A673 (cell line): ENCODE results near the gene NCKAP5.

Experiments used
- CTCF ChIP-seq: fragments of 300-800, 200-600 bp; sonication (generic); conservative IDR thresholded peaks from 2 replicates; pipeline ENCODE4 v1.5.1; 2017; ENCODE audit warnings: low read depth, mild to moderate bottlenecking, antibody characterized with exemption, low read length, moderate library complexity, mixed read lengths
- EZH2 ChIP-seq: fragments of 200-600 bp; sonication (generic); IDR thresholded peaks from 2 replicates; pipeline ENCODE4 v1.6.1; 2017; ENCODE audit warnings: borderline replicate concordance, low read depth, mild to moderate bottlenecking, mixed read lengths, antibody characterized with exemption, low read length; ENCODE audit not compliant: poor library complexity, severe bottlenecking

- TF ChIP-seq CTCF (no peak), EZH2 (no peak)
Measured at GRCh38 chr2:132776287-132776686, 792.0 kb downstream of the NCKAP5 start.
